GM18873 (cell line): ENCODE measurements around the gene LDB2.
"Not testable (repeated sequence)": the region's sequence is repeated elsewhere in the genome, so short reads cannot be mapped to it uniquely, and the experiment has no call there.

Experiments used
- ATAC-seq: cut with Tn5 transposase; IDR thresholded peaks from one replicate; pipeline ENCODE4 v1.9.1; 2021; ENCODE audit warnings: mild to moderate bottlenecking, moderate library complexity, moderate number of reproducible peaks; ENCODE audit not compliant: unreplicated experiment, low FRiP score

The LDB2 gene

DNA sequence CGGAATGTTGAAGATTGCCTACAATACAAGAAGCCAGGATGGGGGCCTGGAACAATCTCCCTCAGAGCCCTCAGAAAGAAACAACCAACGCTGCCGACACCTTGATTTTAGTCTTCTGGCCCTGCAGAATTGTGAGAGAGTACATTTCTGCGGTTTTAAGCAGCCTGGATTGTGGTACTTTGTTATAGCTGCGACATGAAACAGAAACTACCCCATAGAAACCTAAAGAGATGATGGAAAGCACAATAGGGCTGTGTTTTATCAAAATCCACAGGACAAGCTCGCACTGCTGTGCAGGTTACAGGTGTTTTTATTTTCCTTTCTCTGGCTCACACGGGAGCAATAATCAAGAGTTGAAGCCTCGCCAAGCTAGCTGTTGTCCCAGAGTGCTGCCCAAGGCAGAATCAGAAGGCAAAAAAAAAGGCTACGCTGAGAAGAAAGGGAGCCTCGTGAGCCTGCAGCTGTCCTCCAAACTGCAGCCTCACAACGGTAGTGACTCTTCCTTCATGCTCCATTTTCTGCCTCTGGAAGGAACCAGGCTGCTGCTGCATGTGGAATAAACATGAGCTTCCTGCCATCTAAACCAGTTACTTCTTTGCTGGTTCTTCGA is 232.4 kb downstream of the LDB2 start:
- no peak for ATAC-seq

DNA sequence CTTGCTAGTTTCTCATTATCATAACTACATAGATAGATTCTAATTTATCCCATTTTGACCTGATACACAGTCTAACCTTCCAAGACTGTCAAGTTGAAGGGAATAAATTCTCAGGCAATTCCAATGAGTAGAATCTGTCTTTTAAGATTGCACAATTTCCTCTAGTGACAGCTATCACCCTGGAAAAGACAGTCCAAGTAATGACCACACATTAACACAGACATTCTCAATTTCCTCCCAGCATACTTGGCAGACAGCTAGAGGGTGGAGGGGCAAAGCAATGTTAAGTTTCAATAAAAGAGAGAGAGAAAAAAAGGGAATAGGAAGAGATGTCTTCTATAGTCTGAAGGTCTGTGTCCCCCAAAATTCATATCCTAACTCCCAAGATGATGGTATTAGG is 234.7 kb downstream of the LDB2 start:
- no peak for ATAC-seq

DNA sequence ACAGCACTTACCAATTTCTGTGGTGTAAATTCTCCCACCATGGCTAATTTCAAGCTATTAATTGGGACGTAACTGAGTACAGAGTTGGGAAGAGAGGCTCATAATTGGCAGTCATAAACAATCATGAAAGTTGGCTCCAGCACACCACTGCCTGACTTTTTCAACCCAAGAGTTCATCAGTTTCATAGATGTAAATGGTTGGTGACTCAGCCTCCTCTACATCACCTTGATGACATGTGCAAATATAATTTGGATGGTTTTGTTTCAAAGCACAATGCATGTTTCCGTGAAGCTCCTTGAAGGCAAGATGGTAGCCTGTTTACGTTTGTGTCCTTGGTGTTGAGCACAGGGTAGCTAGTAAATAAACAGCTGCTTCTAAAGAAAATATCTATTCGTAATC is 235.1 kb downstream of the LDB2 start:
- ATAC-seq = no peak

- no peak for ATAC-seq
Measured at GRCh38 chr4:16661813-16662212, 236.6 kb downstream of the LDB2 start.

DNA sequence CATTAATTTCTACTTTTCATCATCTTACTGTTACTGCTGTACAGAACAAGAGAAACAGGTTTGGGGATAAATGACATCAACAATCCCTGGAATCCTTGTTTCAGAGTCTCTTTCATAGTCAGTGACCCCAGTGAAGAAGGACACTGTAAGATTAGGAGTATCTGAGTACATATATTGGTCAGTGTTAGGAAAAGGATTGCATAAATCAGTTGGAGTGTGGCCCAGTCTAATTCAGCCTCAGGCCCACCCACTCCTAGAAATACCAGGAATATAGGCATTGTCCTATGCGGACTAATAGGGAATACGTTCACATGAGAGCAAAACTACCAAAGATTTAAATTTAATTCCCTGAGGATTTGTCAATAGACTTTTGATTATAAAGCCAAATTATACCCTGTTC is 237.8 kb downstream of the LDB2 start:
- ATAC-seq = no peak

GRCh38 chr4:16659694-16660093 is 238.8 kb downstream of the LDB2 start:
- no peak for ATAC-seq

DNA sequence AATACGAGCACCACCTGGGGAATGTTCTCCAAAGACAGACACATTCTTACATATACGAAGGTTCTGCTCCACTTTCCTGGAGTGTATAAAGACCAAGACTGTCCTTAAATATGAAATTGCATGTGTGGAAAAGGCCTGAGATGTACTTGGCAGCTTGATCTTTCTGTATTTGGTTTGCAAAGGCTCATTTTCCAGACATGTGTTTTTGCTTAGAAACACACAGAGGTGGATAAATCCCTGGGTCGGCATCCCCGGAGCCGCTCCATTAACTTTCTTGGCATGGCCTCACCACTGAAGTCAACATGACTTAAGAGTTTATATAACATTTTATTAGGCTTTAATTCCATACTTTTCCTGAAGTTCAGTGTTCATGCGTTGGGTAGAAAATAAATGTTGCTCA is 239.4 kb downstream of the LDB2 start:
- ATAC-seq = no peak

DNA sequence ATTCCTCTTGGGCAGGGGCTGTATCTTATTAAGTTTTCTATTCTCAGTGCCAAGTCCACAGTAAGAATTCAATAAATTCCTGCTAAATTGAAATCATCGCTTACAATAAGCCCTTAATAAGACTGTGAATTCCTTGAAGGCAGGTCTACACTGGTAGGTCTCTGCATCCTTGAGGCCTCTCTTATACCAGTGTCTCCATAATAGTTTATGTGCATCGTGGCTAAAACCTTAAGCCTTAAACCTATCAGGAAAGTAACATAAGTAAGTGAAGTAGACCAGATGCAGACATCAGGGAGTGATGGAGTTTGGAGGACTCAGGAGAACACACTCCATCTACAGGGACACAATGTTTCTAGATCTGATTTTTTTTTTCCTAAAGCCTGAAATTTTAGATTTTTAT is 240.3 kb downstream of the LDB2 start:
- no peak for ATAC-seq

- no peak for ATAC-seq
Measured at GRCh38 chr4:16655111-16655510, 243.3 kb downstream of the LDB2 start.

DNA sequence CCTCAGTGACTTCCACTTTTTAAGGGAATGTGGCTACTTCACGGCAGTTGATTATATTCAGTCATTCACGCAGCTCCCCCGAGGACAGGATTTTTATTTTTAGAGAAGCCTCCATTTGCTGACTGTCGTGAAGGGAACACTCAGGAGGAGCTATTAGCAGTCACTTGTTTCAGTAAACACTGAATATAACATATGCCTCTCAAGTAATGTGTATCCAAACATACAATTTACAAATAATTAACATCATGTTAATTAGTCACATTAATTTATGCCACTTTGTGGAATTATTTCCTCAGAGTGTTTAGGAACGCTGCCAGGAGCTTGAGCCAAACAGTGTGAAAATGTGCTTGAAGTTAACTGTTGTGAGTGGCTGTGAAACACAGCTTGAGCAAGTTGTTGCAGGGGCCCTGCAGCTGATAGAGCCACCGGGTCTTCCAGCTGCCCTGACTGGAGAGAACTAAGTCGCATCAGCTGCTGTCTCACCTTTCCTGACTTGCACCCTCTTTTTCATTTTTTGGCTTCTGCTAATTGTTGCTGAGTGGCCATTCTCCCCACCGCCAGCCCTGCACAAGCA is 245.6 kb downstream of the LDB2 start:
- ATAC-seq = no peak

GRCh38 chr4:16646459-16646858 is 252.0 kb downstream of the LDB2 start:
- ATAC-seq = no peak

GRCh38 chr4:16643893-16644292 is 254.6 kb downstream of the LDB2 start:
- no peak for ATAC-seq

DNA sequence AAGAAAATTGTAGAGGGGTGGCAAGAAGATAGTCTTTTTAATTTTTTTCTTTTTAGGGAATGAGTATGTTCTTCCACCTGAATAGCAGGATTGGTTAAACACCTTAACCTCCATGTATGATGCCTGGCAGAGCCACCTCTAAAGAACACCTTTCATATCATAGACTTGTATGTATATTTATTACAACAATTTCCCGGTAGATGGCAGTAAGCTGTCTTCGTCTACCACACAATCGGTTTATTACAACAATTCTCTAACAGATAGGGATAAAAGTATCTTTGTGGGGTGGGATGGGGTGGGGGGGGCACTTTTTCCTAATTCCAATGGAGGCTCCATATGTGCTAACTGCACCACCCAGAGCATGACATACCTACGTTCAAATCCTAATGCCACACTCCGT is 255.5 kb downstream of the LDB2 start:
- no peak for ATAC-seq

- ATAC-seq = no peak
Measured at GRCh38 chr4:16641971-16642370, 256.5 kb downstream of the LDB2 start.

DNA sequence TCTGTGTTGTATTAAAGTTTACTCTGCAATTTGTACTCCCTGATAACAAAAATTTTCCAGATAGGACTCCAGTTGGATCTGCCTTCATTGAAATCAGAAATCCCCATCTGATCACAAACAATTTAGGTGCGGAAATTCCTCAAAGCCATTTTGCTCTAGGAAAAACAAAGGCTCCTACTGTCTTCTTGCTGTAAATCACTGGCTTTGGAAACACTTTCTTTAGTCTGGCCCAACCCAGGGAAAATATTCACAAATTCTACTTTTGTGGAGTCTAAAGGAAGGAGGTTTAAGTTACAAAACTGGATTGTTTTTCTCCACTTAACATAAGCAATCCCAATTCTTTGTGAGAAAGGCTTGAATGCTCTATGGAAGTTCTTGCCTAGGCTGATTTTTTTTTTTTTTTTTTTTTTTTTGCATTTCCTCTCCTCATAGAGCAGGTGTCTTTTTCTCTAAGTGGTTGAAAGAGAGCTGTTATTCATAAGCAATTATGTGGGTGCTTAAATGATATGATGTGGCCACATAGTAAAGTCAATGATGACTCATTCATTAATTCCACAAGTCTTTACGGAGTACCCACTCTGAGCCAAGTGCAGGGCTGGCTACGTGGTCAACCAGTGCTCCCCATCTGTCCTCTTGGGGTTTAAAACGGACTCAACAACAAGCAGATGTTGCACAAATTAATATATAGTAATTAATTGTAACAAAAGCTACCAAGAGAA is 261.4 kb downstream of the LDB2 start:
- ATAC-seq = no peak

- no peak for ATAC-seq
Measured at GRCh38 chr4:16636304-16636703, 262.1 kb downstream of the LDB2 start.

GRCh38 chr4:16629274-16629673 is 269.2 kb downstream of the LDB2 start:
- ATAC-seq = not testable (repeated sequence)

DNA sequence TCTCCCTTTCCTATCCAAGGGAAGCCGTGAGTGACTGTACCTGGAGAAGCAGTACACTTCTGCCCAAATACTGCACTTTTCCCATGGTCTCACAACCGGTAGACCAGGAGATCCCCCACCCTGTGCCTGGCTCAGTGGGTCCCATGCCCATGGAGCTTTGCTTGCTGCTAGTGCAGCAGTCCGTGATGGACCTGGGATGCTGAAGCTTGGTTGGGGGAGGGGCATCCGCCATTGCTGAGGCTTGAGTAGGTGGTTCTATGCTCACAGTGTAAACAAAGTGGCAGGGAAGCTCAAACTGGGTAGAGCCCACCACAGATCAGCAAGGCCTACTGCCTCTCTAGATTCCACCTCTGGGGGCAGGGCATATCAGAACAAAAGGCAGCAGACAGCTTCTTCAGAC is 269.6 kb downstream of the LDB2 start:
- not testable (repeated sequence) for ATAC-seq

- ATAC-seq = no peak
Measured at GRCh38 chr4:16627999-16628398, 270.4 kb downstream of the LDB2 start.

DNA sequence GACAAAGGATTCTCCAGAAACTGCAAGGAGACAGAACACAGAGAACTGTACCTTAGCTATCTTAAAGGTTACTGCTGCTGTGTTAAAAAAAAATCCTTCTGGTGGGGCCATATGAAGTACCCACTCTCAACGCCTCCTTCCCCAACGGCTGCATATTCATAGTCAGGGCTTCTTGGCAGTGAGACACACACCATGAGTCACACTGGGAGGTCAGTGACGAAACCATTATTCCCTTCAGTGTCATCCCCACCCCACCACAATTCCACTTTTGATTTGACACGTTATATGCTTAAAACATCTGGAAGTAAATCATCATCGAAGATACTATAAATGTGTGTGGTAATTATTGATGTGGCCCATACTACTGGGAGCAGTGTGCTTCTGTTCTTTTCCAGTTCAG is 271.5 kb downstream of the LDB2 start:
- ATAC-seq = no peak

DNA sequence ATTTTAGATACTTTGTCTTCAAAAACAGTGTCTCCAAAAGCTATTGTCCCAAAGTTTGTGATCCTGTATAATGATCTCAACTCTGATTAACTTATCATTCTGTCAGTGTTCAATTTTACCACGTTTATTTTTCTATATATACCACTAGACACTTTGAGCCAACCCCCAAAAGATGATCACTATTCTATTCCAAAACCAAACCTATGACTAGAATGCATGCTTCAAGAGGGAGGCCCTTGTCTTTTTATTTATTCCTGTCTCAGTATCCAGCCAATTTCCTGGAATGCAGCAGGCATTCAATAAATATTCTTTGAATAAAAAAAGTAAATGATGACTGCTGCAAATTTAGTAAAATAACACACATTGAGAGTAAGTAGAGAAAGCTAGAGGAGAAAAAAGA is 275.6 kb downstream of the LDB2 start:
- ATAC-seq = no peak

DNA sequence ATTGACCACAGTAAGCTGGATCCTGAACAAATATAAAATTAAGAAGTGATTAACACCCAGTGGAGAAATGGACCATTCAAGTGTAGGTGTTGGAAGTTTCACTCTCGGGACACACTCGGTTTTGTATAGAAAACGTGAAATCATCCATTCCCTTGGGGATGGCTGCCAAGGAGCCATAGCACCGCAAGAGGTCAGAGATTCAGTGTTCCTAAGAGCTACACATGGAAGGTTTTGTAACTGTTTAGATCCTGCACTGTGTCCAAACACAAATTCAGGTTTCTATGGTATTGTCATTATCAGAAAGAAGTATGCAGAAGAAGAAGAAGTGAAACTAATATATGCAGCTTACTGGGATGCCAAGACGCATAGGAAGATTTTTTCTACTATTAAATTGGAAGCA is 281.0 kb downstream of the LDB2 start:
- ATAC-seq = no peak
